ENCODE data around the gene CSH1.
"Not testable (repeated sequence)": the region's sequence is repeated elsewhere in the genome, so short reads cannot be mapped to it uniquely, and the experiment has no call there.

CSH1 gene

DNA sequence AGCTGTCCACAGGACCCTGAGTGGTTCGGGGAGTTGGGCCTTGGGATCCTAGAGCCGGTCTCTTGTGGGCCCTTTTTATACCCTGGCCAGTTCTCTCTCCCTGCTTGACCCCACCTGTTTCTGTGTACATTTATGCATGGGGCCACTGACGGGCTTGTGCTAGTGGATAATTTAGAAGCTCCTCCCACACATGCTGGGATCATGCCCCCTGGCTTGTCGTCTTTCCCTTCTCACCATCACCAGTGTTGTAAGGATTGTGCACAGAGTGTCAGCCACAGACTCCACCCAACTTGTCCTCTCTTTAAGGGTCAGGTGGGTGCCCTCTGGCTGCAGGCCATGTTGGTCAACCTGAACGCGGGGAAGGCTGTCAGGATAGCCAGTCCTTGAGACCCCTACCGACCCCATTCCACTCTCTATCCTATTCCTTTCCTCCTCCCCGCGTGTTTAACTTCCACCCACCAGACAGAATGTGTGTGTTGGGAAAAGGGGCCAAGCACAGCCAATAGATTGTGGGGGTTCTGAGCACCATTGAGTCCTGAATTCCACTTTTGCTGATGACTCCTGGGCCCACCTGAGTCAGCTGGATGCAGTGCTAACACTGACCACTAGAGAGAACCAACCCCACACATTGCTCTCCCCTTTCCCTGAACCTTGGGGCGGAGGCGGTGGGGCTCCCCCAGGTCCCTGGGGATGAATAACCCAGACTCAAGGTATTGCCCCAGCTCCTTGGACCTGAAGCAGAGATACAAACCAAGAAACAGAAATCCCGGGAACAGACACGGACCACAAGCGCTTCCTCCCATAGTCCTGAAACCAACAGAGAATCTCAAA lies at the start of gene CSH1:
Gene CSH1, minus strand, starts transcription at position 51 of the 831 bp plus-strand sequence. CDS start 63 bp downstream, outside the sequence.
- H3K4me1 ChIP-seq (ENCODE audit: control insufficient read depth, insufficient read depth, low read length); H3K27ac ChIP-seq (ENCODE audit: extremely low read depth, low read depth, low read length); H3K36me3 ChIP-seq (ENCODE audit: control insufficient read depth in 2 of 2, insufficient read depth in 1 of 2, low read length in 2 of 2); H3K9me3 ChIP-seq (ENCODE audit: control insufficient read depth, insufficient read depth, low read depth, low read length); H3K4me3 ChIP-seq (ENCODE audit: low read depth, low read length); POLR2A ChIA-PET: not testable (repeated sequence)
- CTCF ChIA-PET = interaction anchor here (0.6 kb wide), 2 partner anchors 14 to 22 kb away, joined by 3 read pairs; partner anchors contain the start of gene CSHL1

DNA sequence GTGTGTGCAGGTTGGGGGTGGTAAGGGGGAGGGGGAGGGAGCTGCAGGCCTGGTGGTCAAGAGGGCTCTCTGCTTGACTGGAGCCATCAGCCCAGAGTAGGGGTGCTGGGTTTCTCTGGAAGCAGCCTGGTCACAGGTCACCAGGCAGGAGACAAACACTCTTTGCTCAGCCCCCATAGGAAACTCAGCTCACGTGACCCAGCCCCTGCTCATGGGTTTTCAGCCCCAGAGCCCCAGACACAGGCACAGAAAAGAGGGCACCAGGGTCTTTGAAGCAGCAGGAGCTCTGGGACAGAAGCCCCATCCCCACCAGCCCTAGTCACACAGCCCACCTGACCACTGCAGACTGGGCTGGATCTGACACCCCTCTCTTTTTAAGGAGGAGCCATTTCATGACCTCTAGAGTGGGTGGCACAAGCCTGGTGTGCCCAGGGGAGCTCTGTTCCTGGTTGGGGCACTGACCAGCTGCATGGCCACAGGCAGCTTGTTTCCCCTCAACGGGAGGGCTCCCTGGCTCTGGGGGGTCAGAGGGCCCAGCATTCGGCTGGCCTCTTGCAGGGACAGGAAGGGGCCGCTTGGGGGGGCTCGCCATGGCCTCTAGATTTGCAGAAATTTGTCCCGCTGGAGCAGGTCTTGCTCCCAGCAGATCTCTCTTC lies 49.5 kb upstream of the CSH1 start:
- ChIA-PET POLR2A (interaction anchor here (0.6 kb wide), 2 partner anchors 92 to 620 kb away, joined by 3 read pairs; no protein-coding TSS in a partner anchor), CTCF (interaction anchor here (0.6 to 2.9 kb wide), 30 partner anchors 9 to 518 kb away, joined by 3 to 34 read pairs (median 5); partner anchors contain the start of genes CSHL1, ERN1 and GH1)
- Histone ChIP-seq H3K4me3 (ENCODE audit: low read depth, low read length) (no peak overlapping the region), H3K4me1 (ENCODE audit: control insufficient read depth, insufficient read depth, low read length) (no peaks in the 10 kb centered on the region), H3K36me3 (ENCODE audit: control insufficient read depth in 2 of 2, insufficient read depth in 1 of 2, low read length in 2 of 2) (no peaks in the 10 kb centered on the region), H3K27ac (ENCODE audit: extremely low read depth, low read depth, low read length) (no peak overlapping the region), H3K9me3 (ENCODE audit: control insufficient read depth, insufficient read depth, low read depth, low read length) (no peaks in the 10 kb centered on the region)
- no peak for TF ChIP-seq ZBTB7A (tag by site-specific recombination; IDR thresholded peaks at IDR 0.05; ENCODE audit: low read depth)
- no peak for TF ChIP-seq SCRT2 (tag by site-specific recombination; IDR thresholded peaks at IDR 0.05)
- no peak for TF ChIP-seq ZNF48 (tag by site-specific recombination; IDR thresholded peaks at IDR 0.05)
- TF ChIP-seq ZNF169 (tag by site-specific recombination; IDR thresholded peaks at IDR 0.05) = no peak
- TF ChIP-seq ZNF837 (tag by site-specific recombination; IDR thresholded peaks at IDR 0.05) = no peak
- TF ChIP-seq ZNF391 (tag by site-specific recombination; IDR thresholded peaks at IDR 0.05; ENCODE audit: borderline replicate concordance, low read depth) = no peak
- TF ChIP-seq ZNF341 (tag by site-specific recombination; IDR thresholded peaks at IDR 0.05; ENCODE audit: low read depth) = no peak
- no peak for TF ChIP-seq ZNF239 (tag by site-specific recombination; IDR thresholded peaks at IDR 0.05)

DNA sequence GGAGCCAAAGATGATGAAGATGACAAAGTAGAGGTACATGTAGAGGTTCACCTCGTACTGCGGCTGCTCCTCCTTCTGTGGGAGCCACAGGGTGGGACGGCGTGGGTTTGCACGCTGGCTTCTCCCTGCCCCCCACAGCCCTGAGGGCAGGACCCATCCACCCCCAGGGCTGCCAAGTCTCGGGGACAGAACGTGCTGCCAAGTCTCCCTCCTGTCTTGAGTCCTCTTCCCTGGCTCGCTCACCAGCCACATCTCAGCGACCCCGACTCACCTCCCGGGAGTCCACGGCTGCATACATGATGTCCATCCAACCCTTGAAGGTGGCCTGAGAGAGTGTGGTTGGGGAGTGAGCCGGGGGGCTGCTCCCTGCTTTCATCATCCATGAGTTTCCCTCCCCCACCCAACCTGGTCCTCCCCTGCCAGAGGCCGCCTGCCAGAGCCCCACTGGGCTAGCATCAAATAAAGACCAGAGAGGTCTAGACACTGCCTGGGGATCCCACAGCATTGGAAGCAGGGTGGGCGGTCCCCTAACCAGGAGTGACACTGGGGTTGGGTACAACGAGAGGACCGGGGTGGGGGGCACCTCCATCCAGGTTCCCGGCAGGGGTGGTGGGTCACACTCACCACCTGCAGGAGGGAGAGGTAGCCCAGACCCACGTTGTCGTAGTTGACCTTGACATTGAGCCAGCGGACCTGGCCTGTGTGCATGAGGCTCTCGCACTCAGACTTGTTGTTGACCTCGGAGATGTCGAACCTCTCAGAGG lies 48.5 kb upstream of the CSH1 start:
- no peak for TF ChIP-seq ZNF324 (tag by site-specific recombination; IDR thresholded peaks at IDR 0.05)
- TF ChIP-seq ZNF221 (tag by site-specific recombination; IDR thresholded peaks at IDR 0.05; ENCODE audit: borderline replicate concordance) = no peak
- TF ChIP-seq, protein P1, sequence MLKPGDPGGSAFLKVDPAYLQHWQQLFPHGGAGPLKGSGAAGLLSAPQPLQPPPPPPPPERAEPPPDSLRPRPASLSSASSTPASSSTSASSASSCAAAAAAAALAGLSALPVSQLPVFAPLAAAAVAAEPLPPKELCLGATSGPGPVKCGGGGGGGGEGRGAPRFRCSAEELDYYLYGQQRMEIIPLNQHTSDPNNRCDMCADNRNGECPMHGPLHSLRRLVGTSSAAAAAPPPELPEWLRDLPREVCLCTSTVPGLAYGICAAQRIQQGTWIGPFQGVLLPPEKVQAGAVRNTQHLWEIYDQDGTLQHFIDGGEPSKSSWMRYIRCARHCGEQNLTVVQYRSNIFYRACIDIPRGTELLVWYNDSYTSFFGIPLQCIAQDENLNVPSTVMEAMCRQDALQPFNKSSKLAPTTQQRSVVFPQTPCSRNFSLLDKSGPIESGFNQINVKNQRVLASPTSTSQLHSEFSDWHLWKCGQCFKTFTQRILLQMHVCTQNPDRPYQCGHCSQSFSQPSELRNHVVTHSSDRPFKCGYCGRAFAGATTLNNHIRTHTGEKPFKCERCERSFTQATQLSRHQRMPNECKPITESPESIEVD (tag by site-specific recombination; IDR thresholded peaks at IDR 0.05) = no peak
- Histone ChIP-seq H3K4me3 (ENCODE audit: low read depth, low read length) (no peak overlapping the region), H3K36me3 (ENCODE audit: control insufficient read depth in 2 of 2, insufficient read depth in 1 of 2, low read length in 2 of 2) (no peaks in the 10 kb centered on the region), H3K27ac (ENCODE audit: extremely low read depth, low read depth, low read length) (no peak overlapping the region), H3K9me3 (ENCODE audit: control insufficient read depth, insufficient read depth, low read depth, low read length) (no peaks in the 10 kb centered on the region), H3K4me1 (ENCODE audit: control insufficient read depth, insufficient read depth, low read length) (no peaks in the 10 kb centered on the region)
- ChIA-PET POLR2A (no interaction called here), CTCF (interaction anchor here (2.1 to 2.9 kb wide), 2 partner anchors 23 to 26 kb away, joined by 8 to 34 read pairs; partner anchors contain the start of gene GH1)

DNA sequence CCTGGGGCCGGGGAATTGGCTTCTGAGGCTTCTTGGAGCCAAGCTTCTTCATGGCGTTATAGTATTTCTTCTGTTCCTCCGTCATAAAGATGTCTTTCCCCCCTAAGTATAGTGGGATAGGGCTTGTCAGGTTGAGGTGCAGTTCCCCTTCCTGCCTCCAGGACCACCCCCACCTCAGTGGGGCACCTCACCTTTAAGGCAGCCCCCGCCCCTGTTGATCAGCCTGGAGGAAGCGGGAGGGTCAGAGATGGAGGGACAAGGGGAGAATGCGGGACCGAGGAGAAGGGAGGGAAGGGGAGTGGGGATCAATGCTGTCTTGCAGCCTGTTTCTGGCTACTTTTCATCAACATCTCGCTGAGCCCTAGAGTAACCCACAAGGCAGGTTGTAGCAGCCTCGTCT lies 47.4 kb upstream of the CSH1 start:
- CTCF ChIA-PET = interaction anchor here (0.6 to 0.7 kb wide), 2 partner anchors 22 to 167 kb away, joined by 3 read pairs; no protein-coding TSS in a partner anchor
- POLR2A ChIA-PET = no interaction called here
- H3K4me1 ChIP-seq (ENCODE audit: control insufficient read depth, insufficient read depth, low read length) = no peaks in the 10 kb centered on the region
- H3K27ac ChIP-seq (ENCODE audit: extremely low read depth, low read depth, low read length) = no peak overlapping the region
- no peak overlapping the region for H3K4me3 ChIP-seq (ENCODE audit: low read depth, low read length)
- H3K36me3 ChIP-seq (ENCODE audit: control insufficient read depth in 2 of 2, insufficient read depth in 1 of 2, low read length in 2 of 2) = no peaks in the 10 kb centered on the region
- TF ChIP-seq ZFP37 (tag by site-specific recombination; IDR thresholded peaks at IDR 0.05) = no peak
- no peak for TF ChIP-seq ZNF23 (tag by site-specific recombination; IDR thresholded peaks at IDR 0.05; ENCODE audit: borderline replicate concordance)
- TF ChIP-seq SCRT1 (tag by site-specific recombination; IDR thresholded peaks at IDR 0.05; ENCODE audit: borderline replicate concordance) = no peak
- no peak for TF ChIP-seq ZNF169 (tag by site-specific recombination; IDR thresholded peaks at IDR 0.05)
- TF ChIP-seq, protein P2, sequence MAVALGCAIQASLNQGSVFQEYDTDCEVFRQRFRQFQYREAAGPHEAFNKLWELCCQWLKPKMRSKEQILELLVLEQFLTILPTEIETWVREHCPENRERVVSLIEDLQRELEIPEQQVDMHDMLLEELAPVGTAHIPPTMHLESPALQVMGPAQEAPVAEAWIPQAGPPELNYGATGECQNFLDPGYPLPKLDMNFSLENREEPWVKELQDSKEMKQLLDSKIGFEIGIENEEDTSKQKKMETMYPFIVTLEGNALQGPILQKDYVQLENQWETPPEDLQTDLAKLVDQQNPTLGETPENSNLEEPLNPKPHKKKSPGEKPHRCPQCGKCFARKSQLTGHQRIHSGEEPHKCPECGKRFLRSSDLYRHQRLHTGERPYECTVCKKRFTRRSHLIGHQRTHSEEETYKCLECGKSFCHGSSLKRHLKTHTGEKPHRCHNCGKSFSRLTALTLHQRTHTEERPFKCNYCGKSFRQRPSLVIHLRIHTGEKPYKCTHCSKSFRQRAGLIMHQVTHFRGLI (tag by site-specific recombination; IDR thresholded peaks at IDR 0.05) = no peak
- no peak for TF ChIP-seq ZNF510 (tag by site-specific recombination; IDR thresholded peaks at IDR 0.05; ENCODE audit: insufficient replicate concordance)
- no peak for TF ChIP-seq ZNF221 (tag by site-specific recombination; IDR thresholded peaks at IDR 0.05; ENCODE audit: borderline replicate concordance)
- TF ChIP-seq ZNF549 (tag by site-specific recombination; IDR thresholded peaks at IDR 0.05) = no peak
- no peak for TF ChIP-seq ZNF394 (tag by site-specific recombination; IDR thresholded peaks at IDR 0.05; ENCODE audit: borderline replicate concordance)
- no peak for TF ChIP-seq ZNF544 (tag by site-specific recombination; IDR thresholded peaks at IDR 0.05)
- TF ChIP-seq KLF9 (tag by site-specific recombination; IDR thresholded peaks at IDR 0.05; ENCODE audit: low read depth) = no peak
- no peaks in the 10 kb centered on the region for H3K9me3 ChIP-seq (ENCODE audit: control insufficient read depth, insufficient read depth, low read depth, low read length)

All from HEK293 (cell line).